ENCODE results near the gene LMF1. TPM values are rescaled to one million over a fixed set of nuclear protein-coding genes. Genes with fewer than 3 reads are reported as not detected.

LMF1 gene
- total RNA-seq, 1 experiment from 2014 or later: 15.6 TPM

DNA sequence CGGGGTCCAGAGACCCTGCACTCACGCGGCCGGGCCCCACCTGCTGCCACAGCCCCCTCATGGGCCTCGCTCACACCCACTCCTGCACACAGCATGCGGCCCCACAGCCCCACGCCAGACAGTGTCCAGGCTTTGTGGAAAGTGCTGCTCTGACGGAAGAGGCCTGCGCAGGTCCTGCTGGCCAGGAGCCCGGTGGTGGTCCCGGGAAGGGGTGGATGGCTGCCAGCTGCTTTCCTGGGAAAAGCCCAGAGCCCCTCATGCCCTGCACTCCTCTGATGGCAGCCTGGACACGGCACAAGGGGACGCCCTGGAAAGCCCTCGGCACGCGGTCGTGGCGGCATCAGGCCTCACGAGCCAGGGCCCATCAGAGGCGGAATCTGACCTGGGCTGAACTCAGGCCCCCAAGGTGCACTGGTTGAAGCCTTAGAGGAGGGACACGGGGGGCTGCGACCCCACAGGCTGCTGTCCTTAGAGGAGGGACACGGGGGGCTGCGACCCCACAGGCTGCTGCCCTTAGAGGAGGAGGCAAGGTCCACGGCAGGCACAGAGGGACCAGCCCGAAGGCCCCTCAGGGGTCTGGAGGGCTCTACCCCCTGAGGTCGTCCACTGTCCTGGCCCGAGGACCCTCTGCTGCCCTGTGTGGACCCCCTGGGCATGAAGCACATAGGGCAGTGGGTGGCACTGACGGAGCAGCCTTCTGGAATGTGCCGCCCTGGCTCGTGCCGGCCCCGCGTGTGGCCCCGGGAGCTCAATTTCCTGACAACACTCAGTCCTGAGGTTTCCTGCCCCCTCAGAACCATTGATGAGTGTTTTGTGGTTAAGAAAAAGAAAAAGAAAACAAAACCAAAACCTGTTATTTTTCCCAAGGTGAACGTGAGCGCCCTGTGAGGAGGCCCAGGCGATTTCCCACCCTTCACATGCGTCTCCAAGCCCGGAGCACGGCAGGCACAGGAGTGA, 32.9 kb upstream of the LMF1 start:
- no peak for DNase-seq (ENCODE audit: extremely low read depth, low read depth)

DNA sequence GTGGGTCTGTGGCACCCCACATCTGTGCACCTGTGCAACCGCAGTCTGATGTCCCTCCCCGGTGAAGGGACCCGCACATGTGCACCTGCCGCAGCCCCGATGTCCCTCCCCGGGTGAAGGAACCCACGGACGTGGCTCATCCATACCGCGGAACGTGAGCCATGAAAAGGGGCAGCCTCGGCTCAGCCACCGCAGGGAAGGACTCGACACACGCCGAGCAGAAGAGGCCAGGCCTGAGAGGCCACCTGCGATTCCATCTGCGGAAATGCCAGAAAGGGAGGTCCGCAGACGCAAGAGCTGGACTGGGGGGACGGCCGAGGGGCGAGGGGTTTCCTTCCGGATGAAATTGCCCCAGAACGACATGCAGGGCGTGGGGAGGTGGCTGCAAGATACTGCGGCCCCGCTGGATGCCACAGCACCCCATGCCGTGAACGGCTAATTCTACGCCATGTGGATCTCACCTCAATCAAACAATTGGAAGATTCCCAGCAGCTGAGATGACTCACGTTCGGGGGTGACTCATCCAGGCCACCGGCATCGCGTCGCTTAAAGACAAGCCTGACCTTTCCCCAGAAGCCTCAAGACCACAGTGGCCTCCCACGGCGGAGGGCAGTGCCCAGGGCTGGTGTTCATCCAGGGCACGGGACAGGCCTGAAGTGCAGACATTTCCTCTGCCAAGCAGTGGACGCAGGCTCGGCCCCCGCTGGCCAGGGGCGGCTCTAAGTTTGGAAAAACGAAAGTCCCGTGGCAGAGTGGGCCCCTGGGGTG, 31.8 kb upstream of the LMF1 start:
- peak; percentile 82 for DNase-seq (ENCODE audit: extremely low read depth, low read depth)

DNA sequence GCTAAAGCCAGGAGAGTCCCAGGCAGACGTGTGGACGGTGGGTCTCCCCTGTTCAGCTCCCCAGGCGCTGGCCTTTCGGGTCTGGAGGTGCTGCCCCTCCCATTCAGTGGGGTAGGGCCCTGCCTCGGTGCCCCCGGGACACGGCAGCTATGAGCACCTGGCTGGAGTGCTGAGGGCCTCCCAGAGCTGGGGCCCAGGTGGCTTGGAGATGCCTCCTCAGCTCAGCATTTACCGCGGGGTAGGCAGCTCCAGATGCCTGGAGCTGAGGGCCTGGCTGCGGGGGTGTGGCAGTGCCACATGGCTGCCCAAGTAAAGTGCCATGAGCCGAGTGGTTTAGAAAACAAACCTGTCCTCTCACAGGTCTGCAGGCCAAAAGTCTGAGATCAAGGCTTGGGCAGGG, 30.3 kb upstream of the LMF1 start:
- DNase-seq (ENCODE audit: extremely low read depth, low read depth): no peak

DNA sequence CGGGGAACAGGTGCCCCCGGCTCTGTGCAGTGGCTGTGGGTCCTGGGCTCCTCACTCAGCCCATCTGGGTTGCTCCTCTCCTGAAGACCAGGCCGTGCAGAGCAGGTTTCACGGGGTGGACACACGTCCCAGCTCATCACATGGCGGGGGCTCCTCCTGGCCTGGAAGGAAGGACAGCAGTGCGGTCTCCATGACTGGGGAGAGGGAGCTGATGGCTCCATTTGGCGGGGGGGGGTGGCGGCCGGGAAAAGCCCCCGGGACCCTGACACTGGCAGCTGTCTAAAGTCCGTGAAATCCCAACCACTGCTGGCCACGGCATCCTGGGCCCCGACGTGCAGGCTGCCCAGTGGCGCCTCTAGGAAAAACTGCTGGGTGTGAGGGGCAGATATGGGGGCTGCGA, 29.8 kb upstream of the LMF1 start:
- no peak for DNase-seq (ENCODE audit: extremely low read depth, low read depth)

DNA sequence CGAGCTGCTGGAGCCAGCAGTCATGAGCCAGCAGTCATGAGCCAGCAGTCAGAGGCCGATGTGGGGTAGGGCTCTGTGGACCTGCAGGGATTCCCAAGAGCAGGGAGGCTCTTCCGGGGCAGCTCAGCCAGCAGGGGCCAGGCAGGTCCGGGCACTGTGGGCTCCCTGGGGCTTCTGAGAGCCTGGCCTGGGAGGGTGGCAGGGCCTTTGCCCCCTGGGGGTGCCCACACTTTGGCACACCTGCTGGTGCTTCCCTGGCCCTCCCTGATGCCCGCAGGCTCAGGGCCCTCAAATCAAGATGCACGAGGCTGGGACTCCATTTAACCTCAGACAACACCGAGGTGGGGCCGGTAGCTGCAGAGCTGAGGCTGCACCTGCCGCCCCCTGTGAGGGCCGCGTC, 28.9 kb upstream of the LMF1 start:
- DNase-seq (ENCODE audit: extremely low read depth, low read depth): no peak

DNA sequence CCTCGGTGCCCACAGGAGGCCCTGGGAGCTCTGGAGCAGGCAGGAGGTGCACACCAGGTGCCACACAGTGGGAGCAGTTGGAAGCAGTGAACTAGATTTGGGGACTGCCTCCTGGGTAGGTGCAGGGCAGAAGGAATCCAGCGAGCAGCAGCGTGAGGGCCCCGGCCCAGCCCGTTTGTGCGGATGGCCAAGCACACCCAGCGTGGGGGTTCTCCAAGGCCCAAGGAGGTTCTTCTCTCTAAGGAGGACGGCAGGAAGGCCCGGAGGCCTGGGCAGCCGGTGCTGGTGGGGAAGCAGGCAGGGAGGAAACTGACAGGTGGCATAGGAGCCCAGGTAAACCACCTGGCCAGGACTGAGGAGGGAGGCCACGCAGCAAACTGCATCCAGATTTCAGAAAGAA, 27.8 kb upstream of the LMF1 start:
- no peak for DNase-seq (ENCODE audit: extremely low read depth, low read depth)

DNA sequence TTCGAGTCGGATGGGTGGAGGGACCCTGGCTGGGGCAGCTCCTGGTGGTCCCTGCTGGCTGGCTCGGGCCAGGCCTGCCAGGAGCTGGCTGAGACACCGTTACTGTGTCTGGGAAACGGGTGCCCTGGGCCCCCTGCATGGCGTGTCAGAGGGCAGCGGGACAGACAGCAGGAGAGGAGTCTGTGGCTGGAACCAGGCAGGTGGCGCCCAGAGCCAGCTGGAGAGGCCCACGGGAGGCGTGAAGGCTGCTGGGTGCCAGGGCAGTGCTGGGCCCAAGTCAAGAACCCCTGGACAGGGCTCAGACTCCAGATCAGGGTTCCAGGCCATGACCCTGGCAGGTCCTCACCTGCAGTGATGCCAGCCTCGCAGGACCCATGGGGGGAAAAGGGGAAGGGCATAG, 27.4 kb upstream of the LMF1 start:
- no peak for DNase-seq (ENCODE audit: extremely low read depth, low read depth)

DNA sequence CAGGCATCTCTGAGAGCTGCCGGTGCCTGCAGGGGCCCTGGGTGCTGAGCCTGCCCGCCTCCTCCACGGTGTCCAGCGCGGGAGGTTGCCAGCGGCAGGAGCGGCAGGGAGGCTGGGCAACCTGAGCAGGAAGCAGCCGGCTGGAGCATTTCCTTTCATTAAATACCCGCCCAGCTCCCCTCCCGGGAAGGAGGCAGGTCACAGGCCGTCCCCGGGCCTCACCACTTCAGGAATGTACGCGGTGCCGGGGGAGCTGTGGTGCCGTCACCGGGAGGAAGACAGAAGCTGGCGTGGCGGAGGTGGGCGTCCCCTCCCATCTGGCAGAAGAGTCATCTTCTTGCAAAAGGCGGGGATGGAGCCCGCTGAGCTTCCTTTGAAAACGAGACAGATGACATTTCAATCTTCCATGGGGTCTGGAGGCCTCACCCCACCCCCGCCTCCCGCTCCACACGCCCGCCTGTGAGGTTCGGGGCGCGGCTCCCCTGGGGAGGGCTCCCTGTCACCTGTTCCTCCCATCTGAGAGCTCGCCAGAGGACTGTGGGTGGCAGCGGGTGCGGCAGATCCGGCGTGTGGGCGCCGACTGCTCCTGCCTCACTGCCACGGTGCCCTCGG, 26.8 kb upstream of the LMF1 start:
- DNase-seq (ENCODE audit: extremely low read depth, low read depth): no peak

DNA sequence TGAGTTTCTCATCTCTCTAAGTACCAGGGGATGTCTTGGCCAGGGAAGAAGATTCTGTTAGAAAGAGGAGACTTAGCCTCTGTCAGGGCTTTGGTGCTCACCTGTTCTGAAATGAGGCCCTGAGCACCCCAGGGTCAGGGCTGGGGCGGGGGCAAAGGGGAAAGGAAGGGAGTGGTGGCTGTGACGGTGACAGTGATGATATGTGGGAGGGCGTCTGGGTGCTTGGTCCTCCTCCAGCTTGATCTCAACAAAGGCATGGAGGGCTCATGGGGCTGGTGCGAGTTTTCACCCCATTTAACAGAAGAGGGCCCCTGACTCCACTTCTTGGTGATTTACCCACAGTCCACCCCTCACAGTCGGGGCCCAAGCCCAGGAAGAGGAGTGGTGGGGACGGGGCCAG, 25.9 kb upstream of the LMF1 start:
- DNase-seq (ENCODE audit: extremely low read depth, low read depth): no peak

DNA sequence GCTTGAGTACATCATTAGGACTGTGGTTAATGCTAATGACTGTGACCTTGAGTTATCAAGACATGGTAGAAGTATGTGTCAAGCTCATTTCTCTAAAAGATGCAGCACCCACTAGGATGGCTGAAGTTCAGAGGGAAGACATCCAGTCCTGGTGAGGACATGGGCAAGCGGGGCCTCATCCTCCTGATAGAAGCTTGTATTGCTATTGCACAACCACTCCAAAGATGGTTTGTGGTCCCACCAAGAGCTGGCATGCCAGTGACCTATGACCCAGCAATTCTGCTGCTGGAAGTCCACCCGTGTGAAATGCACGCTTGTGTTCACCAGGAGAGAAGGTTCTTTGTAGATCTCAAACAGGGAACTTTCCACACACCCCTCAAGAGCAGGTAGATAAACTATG, 25.0 kb upstream of the LMF1 start:
- DNase-seq (ENCODE audit: extremely low read depth, low read depth): no peak

DNA sequence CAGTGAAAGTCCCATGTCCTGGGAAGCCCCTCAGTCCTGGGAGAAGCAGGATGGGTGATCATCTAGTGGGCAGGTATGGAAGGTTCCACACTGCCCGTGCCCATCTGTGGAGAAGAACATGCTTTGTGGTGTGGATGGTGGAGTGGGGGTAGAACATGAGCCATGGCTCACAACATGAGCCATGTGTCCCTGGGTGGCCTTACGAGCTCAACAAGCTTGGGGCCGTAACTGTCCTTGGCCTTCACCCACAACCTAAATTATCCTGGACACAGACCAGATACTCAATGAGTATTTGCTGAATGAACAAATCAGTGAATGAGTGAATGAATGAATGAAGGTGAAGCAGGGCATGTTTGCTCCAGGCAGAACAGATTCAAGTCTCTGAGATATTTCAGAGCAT, 24.3 kb upstream of the LMF1 start:
- DNase-seq (ENCODE audit: extremely low read depth, low read depth): no peak

DNA sequence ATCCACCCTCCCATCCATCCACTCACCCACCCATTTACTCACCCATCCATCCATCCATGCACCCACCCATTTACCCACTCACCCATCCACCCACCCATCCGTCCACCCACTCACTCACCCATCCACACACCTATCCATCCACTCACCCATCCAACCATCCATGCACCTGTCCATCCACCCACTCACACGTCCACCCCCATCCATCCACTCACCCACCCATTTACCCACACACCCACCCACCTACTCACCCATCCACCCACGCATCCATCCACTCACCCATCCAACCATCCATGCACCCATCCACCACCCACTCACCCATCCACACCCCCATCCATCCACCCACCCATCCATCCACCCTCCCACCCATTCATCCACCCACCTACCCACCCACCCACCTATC, 22.9 kb upstream of the LMF1 start:
- DNase-seq (ENCODE audit: extremely low read depth, low read depth): no peak

DNA sequence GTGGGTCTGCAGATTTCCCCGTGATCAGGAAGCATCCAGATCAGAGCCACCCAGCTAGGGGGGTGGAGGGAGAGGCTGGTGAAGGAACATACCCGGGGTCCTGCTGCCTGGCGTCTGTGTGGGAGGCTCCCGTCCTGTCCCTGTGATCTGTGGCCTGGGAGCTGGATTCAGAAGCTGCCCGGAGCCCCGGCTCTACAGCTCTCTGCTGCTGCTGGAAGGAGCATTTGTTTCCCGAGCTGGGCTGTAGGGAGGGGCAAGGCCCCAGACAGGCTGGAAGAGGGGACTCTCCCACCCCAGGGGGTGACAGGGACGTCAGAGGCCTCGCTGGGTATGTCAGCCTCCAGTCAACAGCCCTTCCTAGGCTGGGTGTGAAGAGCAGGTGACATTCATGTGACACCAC, 21.0 kb upstream of the LMF1 start:
- no peak for DNase-seq (ENCODE audit: extremely low read depth, low read depth)

DNA sequence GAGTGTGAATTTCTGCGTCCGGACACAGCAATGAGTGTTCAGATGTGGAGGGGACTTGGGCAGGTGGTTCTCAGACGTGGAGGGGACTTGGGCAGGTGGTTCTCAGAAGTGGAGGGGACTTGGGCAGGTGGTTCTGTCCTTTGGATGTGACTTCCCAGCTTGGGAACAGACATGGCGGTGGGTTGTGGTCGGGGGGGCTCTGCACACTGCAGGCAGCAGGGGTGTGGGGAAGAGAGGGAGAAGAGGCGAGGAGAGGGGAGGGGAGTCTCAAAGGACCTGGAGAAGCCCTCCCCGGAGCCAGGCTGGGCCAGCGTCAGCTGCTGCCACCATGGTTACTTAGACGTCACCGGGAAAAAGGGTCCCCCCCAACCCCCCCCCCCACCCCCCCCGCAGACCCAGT, 20.6 kb upstream of the LMF1 start:
- no peak for DNase-seq (ENCODE audit: extremely low read depth, low read depth)

DNA sequence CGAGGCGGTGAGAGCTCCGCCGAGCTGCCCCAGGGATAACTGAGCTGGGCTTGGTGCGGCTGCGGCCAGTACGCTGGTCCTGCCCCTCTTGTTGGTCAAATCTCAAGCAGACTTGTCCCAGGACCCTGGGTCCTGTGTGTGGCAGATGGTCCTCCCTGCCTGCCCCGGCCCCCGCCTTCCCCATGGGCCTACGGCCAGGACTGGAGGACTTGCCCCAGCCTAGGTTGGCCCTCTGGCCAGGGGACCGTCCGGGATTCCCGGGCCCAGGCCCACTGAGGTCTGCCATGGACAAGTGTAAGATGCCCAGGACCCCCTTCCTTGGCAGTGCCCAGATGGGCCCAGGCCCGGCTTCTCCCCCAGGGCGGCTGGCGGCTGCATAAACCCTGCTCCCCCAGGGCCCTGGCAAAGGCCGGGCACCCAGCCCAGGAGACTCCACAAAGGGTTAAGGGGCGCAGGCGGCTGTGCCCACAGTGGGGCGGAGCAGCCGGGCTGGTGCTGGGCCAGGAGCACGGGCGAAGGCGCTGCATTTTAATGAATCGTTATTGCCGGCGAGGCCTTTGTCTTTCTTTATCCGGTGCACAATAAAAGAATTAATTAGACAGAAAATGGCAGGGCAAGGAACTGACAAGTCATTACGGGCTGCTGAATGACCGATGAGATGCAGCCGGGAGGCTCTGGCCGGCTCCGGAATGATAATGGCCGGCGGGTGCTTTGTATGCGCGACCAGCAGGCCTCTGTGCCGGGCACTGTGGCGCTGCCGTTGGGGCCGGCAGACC, 19.9 kb upstream of the LMF1 start:
- DNase-seq (ENCODE audit: extremely low read depth, low read depth): no peak

DNA sequence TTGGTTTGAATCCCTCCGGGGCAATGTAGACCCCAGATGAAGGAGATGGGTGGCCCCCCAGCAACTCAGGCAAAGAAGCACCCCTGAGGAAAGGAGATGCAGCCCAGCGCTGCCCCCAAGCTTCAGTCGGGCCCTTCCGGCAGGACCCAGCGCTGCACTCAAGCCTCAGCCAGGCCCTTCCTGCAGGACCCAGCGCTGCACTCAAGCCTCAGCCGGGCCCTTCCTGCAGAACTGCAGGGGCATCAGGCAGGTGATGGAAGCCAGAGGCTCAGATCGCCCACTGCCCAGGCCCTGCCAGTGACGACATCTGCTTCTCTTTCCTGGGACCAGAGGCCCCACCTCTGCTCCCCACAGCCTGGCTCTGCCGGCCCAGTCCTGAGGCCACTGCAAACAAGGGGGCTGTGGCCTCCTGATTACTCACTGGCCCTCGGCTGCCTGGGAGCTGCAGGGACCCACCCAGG, 18.6 kb upstream of the LMF1 start:
- DNase-seq (ENCODE audit: extremely low read depth, low read depth): no peak

DNA sequence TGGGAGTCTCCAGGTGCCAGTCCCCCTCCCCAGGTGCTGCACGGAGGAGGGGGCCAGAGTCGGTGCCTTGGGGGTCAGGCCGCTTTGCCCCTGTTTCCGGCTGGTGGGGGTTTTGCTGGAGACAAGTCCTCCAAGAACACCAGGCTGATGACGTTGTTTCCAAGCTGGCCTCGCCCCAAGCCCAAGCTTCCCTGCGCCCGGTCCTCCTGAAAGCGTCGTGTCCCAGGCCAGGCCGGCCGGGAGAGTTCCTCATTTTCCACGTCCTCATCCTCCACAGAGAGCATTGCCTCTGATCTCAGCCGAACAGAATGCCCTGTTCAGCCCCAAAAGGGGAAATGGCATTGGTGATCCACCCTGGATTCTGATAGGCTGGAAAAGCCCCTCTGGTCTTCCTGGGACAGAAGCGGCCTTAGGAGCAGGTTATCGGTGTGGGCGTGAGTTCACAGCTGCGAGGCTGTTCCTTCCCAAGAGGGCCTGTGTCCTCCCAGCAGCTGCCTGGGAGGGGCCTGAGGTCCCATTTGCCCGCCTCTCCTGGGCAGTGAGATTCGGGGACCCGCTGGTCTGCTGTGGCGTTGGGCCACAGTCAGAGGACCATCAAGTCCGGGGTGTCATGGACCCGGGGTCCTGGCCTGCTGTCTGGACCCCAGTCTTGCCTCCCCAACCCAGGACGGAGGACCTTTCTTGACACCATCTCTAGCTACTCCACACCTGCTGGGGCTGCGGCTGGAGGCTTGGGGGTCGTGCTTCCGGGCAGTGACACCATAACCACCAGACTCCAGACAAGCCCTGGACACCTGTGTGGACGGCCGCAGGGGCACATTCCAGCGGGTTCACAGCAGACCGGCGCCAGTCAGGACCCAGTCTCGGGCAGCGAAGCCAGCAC, 17.9 kb upstream of the LMF1 start:
- DNase-seq (ENCODE audit: extremely low read depth, low read depth): no peak

DNA sequence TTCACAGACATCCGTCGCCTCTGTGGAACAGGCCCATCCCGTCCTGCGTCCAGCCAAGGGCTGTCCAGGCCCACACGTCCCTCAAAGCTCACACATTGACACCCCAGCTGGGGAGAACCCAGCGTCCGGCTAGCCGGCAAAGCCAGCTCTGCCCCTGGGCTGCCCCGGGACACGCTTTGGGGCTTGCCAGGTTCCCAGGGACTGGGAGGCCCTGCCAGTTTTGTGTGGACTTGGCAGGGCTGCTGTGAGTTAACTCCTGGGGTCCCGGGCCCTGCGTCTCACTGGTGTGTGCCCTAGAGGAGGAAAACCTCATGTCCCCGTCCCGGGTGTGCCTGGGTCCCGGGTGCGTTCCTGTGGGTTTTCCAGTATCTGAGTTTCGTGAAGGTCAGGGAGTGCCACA, 17.1 kb upstream of the LMF1 start:
- DNase-seq (ENCODE audit: extremely low read depth, low read depth): no peak

DNA sequence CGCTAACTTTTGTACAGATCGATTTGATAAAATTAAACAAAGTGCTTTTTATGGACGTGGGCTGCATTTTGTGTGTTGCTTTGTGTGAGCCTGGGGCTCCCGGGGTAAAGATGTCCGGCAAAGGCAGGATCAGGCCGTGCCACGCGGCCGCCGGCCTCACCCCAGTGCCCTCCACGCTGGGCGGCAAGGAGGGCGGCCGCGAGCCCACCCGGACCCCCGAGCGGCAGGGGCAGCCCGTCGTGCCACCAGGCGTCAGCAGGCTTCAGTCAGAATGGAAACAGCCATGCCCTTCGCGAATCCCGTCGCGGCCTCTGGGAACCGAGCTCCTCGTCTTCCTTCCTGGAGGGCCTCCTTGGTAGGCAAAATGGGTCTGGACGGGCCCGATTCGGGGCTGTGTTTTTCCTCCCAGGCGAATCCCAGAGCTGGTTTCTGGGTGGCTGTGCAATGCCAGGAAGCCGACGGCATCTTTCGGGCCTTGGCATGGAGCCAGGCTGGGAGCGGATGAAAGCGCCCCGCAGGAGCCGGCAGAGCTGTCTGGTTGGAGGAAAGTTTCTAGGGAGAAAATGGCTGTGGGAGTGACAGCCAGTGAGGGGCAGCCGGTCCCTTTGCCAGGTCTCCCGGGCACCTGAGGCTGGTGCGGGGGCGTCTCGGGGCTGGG, 16.3 kb upstream of the LMF1 start:
- DNase-seq (ENCODE audit: extremely low read depth, low read depth): no peak
